Measurements from ENCODE around the gene KIAA0232. TPM values are rescaled to one million over a fixed set of nuclear protein-coding genes. Genes with fewer than 3 reads are reported as not detected.

The KIAA0232 gene
- total and polyA plus RNA-seq, 9 of the 15 experiments (the other 6 are each of a cell fraction or from before 2014, with no cell fraction given) = 3.5 to 17.4 (median 13.0) TPM

DNA sequence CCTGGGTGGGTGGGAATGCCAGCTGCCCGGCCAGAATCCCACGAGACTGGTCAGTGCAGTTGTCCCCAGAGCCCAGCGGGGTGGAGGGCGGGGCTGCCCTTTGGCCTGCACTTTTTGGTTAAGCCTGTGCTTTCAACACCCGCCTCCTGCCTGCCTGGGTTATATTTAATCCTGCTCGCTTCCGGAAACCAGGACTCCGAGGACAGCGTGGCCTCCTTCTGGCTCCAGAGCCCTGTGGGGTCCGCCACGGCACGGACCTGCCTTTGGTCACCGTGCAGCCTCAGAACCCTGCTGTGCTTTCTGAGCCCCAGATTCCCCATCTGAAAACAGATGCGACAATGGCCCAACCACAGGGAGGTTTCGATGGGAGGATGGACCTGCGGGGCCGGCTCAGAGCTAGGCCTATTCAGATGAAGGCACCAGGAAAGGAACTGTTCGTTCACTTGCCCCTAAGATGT, 29.4 kb upstream of the KIAA0232 start (continued):
- TF ChIP-seq, protein P1, sequence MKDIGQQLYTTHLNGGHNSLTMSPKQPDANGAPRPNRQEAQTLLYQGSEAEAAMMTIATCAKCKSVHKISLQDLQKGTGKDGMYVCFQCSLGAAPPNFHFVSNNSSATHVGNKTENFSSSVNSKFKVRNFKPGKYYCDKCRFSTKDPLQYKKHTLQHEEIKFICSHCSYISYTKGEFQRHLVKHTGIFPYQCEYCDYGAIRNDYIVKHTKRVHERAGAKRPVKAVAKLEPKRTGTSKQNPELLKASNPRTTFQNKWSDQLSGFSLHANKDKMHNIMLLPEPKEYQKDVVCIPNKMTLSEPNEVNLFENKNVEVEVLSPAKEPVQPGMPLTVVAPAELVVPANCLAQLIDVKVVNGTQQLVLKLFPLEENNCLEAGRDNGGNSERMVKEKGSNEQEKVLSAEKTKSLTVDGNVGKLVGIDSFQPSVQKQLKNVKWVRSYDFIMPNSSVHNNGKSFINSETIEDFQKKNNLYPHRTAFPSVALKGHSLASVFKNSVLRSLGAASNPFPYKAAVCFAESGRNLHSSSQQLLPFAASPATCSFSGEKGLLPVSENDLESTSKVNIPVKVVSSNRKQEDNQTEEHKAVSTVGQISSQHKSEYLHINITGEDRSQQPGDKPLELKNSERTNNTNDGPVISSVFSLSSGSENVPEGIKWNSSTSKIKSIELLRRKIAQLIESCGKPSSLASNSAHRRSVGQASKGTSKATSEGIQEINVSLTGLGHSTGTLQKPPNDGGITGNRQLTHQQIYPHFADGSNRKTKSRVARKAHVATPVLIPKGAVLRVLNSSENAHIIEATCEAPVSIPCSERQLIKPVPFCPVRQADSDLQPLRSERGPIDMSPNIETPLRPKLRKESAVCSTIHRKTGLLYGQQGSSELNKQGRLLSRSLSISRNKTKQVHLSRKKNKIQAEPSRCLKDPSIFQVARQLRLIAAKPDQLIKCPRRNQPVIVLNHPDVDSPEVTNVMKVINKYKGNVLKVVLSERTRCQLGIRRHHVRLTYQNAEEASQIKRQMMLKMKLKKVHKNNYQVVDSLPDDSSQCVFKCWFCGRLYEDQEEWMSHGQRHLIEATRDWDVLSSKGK (CRISPR knock-in tag; IDR thresholded peaks at IDR 0.05) = no peak
- TF ChIP-seq, protein P2, sequence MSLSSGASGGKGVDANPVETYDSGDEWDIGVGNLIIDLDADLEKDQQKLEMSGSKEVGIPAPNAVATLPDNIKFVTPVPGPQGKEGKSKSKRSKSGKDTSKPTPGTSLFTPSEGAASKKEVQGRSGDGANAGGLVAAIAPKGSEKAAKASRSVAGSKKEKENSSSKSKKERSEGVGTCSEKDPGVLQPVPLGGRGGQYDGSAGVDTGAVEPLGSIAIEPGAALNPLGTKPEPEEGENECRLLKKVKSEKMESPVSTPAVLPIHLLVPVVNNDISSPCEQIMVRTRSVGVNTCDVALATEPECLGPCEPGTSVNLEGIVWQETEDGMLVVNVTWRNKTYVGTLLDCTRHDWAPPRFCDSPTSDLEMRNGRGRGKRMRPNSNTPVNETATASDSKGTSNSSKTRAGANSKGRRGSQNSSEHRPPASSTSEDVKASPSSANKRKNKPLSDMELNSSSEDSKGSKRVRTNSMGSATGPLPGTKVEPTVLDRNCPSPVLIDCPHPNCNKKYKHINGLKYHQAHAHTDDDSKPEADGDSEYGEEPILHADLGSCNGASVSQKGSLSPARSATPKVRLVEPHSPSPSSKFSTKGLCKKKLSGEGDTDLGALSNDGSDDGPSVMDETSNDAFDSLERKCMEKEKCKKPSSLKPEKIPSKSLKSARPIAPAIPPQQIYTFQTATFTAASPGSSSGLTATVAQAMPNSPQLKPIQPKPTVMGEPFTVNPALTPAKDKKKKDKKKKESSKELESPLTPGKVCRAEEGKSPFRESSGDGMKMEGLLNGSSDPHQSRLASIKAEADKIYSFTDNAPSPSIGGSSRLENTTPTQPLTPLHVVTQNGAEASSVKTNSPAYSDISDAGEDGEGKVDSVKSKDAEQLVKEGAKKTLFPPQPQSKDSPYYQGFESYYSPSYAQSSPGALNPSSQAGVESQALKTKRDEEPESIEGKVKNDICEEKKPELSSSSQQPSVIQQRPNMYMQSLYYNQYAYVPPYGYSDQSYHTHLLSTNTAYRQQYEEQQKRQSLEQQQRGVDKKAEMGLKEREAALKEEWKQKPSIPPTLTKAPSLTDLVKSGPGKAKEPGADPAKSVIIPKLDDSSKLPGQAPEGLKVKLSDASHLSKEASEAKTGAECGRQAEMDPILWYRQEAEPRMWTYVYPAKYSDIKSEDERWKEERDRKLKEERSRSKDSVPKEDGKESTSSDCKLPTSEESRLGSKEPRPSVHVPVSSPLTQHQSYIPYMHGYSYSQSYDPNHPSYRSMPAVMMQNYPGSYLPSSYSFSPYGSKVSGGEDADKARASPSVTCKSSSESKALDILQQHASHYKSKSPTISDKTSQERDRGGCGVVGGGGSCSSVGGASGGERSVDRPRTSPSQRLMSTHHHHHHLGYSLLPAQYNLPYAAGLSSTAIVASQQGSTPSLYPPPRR (CRISPR knock-in tag; IDR thresholded peaks at IDR 0.05; ENCODE audit: borderline replicate concordance) = no peak
- TF ChIP-seq, protein P3, sequence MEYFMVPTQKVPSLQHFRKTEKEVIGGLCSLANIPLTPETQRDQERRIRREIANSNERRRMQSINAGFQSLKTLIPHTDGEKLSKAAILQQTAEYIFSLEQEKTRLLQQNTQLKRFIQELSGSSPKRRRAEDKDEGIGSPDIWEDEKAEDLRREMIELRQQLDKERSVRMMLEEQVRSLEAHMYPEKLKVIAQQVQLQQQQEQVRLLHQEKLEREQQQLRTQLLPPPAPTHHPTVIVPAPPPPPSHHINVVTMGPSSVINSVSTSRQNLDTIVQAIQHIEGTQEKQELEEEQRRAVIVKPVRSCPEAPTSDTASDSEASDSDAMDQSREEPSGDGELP (CRISPR knock-in tag; IDR thresholded peaks at IDR 0.05; ENCODE audit: borderline replicate concordance) = peak; percentile 56; the same call in 1 of the 2 replicates
- TF ChIP-seq CAMTA2 (CRISPR knock-in tag; conservative IDR thresholded peaks at IDR 0.05) (no peak), MYBL2 (IDR thresholded peaks at IDR 0.05; ENCODE audit: low read depth) (no peak), MYBL2 (CRISPR knock-in tag; IDR thresholded peaks at IDR 0.05; ENCODE audit: borderline replicate concordance) (no peak)

All from K562 (cell line).